HTR-8/SVneo (cell line): ENCODE results near the gene FOXF1.

Source experiments
- DNase-seq: peaks from one replicate; pipeline ENCODE4 v3.0.0; 2011; ENCODE audit warnings: low spot score, mixed read lengths; ENCODE audit not compliant: insufficient read length
- FAIRE-seq: peaks from 2 replicates; lab custom pipeline; 2011; peaks lifted over from hg19 to GRCh38; lab: Jason Lieb, UNC

FOXF1 gene

DNA sequence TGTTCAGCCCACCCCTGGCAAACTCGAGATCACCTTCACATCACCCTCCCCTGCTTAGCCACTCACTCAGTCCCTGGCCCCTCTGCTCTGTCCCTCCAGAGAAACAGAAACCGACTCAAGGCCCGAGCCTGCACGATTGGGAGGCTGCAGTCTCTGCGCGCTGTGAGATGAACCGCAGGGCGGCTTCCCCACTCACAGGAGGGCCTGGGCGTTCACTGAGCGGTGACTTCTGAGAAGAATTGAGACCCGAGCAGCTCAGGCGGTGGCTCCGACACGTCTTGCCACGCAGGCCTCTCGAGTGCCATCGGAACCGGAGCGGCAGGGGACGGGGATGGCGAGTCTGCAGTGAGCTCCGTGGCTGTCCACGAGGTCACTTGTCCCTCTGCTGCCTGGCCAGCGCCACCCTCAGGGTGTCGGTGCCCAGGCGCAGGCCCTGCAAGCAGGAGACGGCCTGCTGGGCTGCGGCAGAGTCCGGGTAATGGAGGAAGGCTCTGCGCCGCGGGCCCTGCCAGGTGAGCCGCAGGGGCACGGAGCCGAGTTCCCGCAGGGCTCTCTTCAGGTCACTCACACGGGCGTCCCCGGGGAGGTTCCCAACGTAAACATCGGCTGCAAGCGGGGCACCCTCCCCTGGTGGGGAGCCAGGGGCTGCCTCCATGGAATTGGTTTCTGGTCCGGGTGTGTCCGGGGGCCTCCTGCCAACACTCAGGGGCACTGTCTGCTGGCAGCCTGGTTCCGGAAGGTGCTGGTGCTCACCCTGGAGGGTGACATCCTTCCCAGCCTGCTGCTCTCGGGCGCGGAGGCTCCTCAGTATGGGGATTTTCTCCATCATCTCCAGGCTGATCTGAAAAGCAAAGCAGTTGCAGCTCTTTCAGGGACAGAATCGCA, 21.6 kb downstream of the FOXF1 start:
- FAIRE-seq (no peak), DNase-seq (no peak)

DNA sequence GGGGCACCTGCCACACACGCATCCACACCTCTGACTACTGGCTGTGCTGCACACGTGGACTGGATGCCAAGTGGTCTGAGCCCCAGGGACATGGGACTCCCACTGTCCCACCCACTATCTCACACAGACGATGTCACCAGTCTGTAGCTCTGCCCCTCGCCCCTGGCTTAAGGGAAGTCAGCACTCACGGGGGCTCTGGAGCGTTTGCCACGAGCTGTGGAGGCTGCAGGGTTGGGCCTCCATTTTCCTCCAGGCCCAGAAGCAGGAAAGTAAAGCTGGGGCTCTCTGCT, 22.1 kb downstream of the FOXF1 start:
- DNase-seq (no peak), FAIRE-seq (no peak)

DNA sequence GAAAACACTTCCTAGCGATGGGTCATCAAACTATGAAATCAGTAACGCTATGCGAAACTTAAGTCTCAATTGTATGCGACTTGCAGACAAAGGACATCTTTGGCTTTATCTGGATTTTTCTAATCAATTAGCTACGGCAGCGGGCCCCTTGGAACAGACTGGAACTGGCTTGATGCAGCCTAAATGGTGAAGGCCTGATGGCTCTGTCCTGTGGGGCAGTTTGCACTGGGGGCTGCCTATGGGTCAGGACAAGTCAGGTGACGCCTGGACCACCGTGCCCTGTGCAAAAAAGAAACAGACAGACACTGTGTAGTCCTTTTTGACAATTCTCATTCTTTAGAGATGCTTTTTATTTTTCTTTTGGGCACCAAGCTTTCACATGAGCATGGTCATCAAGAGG, 22.7 kb downstream of the FOXF1 start:
- FAIRE-seq: no peak
- DNase-seq: no peak

DNA sequence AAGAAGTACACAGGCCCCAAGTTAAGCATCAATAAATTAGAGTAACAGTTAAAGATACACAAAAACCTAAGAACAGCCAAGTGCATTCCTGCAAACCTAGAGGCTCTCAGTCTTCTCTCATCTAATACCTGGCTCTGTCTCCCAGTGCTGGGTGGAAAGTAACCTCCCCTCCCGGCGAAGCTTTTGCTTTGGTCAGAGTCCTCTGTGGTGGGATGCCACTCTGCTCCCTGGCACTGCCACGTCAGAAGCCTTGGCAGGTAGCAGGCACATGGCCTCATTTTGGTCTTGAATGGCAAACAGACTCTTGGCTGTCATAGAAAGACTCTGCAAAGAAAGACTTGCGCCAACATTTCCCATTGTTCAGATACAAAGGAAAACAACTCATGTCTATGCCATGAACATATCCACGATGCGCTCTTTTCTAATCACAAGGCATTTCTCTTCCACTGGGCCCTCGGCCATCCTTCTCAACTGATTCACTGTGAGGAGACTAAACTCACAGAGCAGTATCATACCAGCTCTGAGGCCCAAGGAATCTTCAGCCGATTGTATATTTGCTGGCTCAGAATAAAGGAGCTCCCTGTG, 23.5 kb downstream of the FOXF1 start:
- DNase-seq: no peak
- peak; percentile 4 for FAIRE-seq

DNA sequence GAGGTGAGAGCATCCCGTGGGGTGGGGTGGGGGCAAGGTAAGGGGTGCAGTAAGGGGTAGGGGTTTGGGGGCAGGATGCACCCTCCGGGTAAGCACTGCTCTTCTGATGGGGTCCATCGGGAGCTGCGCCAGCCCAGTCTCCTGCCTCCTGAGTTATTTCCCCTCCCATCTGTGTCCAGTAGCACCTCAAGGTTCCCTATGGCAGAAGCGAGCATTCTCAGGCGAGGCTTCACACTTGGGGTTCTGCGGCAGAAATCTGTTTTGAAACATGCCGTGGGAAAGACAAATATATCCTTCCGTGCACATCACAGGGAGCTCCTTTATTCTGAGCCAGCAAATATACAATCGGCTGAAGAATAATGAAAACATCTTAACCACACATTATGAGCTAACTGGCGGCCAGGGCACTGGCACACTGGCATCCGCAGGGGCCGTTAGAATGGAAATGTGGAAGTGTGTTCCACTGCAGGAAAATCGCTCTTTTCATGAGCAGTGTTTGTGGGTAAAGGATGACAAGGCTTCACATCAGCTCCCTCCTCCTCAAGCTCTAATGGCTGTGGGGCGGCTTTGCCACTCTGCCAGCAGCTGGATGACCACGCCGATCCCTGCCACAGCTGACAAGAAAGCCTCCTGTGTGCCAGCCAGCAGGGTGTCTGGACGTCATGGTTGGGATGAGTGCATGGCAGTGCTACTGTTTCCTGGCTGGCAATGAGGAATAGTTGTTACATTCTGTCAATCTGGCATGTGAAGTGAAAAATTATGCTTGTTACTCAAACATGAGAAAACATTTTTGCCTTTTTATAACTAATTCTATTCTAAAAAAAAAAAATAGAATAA, 24.7 kb downstream of the FOXF1 start:
- FAIRE-seq (no peak), DNase-seq (no peak)

DNA sequence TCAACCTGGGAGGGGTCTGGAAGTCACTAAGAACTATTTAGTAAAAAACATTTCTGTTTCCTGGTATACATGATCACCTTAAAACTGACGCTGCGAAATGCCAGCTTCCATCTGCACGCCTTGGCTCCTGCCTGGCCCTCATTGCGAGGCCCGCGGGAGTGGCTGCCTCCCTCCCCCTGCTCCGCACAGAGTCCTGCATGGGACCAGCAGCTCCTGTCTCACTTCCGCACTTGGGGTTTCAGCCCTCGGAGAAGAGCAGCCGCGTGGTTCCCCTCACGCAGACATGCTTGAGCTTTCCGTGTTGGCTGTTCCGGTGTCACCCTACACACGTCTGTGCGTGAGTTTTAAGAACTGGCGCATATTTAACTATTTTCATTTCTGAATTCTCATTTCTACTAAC, 26.3 kb downstream of the FOXF1 start:
- no peak for DNase-seq
- no peak for FAIRE-seq

DNA sequence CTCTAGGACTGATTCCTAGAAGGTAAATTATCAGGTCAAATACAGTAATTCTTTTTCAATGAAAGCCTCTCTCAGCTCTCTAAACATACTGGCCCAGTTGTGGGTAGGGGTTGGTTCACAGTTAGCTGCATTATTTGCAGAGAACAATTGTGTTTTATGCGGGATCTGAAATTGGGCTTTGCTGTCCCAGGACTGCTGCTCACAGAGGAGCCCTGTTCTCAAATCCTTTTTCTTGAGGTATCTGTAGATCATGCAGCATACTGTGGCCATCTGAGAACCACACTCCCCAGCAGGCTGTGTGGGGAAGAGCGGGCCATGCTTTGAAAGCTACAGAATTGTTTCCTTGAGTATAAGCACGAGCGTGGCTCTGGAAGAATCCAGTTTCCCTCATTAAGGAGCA, 27.2 kb downstream of the FOXF1 start:
- DNase-seq (no peak), FAIRE-seq (no peak)

DNA sequence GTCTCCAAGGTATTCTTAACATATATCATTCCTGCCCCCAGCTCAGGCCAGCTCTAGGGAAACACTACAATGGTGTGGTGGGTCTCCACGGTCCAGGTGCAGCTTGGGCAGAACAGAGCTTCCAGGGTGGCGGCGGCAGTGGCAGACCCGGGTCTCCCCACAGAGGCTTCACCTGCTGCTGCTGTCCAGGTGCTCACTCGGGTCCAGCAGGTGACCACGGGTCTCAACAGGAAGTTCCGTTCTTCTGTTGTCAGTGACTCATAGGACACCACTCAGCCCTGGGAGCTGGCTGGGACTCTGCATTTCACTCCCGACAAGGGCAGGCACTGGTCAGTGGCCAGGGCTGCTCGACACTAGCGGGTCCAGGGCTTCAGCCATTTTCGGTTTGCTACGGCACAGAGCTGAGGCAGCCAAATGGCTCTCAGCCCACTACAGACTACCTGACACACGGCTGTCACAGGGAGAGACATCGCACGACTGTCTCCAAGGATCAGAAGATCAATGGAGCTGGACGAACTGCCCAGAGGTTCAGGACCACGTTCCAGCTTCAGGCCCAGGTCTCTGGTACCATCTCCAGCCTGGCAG, 28.0 kb downstream of the FOXF1 start:
- DNase-seq: no peak
- FAIRE-seq: no peak

DNA sequence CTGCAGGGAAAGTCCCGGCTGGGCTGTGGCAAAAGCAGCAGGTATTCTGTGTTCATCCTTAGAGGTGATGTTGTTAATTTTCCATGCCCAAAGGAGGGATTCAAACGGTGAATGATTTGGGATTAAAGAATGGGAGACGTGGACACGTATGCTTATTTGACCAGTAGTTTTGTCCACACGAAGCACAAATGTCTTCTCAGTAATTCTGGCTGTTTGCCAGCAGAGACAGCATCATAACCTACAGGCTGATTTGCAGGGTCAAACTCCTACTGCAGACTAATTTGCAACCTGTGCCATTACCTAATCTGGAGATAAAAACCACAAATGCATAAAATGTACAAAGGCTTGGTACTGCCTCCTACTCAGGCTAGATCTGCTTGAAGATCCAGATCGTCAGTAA, 30.6 kb downstream of the FOXF1 start:
- DNase-seq (no peak), FAIRE-seq (peak; percentile 42)

DNA sequence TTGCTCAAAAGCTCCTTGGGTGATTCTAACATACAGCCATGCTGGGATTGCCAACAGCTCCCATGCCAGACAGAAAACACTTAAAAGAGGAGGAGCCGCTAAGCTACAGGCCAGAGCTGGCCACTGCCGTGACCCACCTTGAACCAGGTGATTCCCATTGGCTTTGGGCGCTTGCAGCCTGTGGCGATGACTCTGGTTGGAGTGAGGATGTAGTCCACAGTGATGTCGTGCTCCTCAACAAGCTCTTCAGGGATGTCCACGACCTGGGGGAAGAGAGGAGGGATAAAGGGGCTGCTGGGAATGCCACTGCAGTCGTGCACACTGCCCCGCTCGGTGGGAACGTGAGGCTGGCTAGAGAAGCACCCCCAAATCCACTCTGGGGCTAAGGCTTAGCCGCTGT, 31.2 kb downstream of the FOXF1 start:
- DNase-seq (no peak), FAIRE-seq (peak; percentile 40)

DNA sequence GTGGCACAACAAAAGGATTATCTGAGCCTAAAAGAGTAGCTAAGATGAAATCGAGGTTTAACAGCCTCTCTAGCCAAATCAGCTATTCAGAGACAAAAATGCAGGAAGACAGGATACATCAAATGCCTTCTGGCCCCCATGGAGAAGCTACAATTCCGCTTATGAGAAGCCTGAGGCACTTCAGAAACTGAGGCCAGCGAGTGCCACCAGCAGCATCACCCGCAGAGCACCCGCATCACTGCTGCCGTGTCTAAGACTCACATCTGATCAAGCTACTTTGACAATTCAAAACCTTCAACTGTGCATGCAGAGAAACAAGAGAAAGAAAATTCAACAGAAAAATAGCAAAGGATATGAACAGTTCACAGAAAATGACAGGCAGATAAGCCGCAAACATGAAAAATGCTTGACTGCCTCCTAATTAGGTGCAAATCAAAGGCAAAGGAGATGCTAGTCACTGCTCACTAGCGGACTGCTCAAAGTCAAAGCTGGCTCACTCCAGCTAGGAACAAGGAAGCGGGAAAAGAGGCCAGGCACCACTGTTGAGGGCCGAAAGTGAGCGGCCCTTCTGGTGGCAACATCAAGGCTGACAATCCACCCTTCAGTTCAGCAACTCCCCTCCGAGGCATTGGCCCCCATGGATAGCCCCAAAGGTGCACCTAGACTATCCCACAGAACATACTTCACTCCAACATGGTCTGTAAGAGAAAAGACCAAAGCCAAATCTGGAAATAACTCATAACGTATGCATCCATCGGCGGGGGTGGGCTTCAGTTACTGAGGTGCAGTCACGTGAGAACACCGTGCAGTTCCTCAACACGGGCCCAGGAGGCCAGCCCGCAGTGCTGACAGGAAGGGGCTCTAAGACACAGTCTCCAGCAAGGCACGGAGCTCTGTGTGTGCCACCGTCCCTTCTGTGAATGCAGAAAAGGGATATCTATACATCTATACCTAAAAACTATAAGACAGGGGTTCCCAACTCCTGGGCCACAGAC, 32.7 kb downstream of the FOXF1 start:
- FAIRE-seq (no peak), DNase-seq (no peak)

DNA sequence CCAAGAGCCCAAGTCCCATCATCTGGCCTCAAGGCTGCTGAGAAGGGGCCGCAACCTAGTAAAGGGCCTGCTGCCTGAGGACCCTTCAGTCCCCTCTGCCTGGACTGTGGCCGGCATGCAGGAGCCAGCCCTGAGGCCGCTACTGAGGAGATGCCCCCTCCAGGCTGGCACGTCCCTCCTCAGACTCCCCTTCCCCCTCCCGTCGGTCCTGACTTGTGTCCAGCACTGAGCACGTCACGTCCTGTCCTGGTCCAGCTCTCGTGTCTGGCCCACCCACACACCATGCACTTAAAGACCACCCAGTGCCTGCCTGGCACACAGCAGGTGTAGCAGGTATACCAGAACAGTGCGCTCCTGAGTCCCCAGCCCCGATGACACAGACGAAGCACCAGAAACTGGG, 35.2 kb downstream of the FOXF1 start:
- FAIRE-seq (no peak), DNase-seq (no peak)

DNA sequence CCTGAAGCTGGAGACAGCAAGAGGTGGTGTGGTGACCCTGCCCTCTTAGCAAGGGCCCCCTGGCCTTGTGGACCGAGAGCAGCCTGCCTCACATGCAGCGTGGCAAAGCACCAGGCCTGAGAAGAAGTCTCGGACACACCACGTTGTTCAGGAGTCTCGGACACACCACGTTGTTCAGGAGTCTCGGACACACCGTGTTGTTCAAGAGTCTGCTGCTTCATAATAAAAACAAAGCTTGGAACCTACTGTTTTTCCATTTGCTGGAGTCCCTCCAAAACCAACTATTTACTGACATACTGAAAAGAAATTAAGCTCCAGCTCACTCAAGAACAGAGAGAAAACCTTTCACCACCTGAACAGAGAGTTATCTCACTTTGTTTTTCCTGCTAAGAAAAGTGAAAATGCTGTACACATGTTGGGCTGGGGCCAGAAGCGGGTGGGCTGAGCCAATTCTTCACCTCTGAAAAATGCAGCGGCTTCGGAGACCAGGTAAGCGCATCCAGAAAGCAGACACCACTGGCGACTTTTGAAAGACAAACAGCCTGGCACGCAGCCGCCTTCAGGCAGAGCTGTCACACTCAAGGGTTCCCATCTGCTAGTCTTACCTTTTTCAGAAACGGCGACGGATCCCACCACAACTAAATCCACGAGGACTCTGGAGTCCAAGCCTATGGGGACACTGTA, 35.8 kb downstream of the FOXF1 start:
- DNase-seq: no peak
- FAIRE-seq: no peak

DNA sequence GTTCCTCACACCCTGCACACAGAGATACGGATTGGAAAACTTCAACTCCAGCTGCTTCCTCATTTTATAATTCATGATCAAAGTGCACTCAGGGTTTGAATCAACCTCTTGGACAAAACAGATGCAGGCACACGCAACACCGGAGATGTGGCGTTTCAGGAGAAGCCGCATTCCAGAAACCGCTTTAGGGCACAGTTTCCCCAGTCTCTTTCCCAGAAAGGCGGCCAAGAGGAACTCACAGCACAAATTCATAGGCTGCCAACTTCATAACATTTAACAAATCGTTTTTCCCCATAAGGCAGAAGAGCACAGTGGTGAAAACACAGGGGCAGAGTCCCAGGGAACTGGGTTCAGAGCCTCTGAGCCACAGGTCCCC, 36.3 kb downstream of the FOXF1 start:
- DNase-seq: no peak
- no peak for FAIRE-seq

DNA sequence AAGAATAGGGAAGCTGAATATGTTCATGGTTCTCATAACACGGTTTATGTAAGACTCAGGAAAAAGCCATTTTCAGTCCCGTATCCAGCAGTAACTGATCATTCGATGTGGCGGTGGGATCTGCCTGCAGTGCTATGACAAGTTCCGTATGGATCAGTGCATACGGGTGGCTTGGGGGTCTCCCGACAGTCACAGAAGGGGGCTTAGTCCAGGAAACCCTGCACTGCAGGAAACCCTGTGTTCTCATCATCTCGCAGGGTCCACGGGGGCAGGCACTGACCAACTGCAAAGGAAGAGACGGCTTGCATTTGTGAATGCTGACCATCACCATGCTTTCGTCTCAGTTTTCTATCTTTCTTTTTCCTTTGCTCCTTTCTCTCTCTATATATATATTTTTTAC, 37.0 kb downstream of the FOXF1 start:
- DNase-seq (no peak), FAIRE-seq (peak; percentile 4)

DNA sequence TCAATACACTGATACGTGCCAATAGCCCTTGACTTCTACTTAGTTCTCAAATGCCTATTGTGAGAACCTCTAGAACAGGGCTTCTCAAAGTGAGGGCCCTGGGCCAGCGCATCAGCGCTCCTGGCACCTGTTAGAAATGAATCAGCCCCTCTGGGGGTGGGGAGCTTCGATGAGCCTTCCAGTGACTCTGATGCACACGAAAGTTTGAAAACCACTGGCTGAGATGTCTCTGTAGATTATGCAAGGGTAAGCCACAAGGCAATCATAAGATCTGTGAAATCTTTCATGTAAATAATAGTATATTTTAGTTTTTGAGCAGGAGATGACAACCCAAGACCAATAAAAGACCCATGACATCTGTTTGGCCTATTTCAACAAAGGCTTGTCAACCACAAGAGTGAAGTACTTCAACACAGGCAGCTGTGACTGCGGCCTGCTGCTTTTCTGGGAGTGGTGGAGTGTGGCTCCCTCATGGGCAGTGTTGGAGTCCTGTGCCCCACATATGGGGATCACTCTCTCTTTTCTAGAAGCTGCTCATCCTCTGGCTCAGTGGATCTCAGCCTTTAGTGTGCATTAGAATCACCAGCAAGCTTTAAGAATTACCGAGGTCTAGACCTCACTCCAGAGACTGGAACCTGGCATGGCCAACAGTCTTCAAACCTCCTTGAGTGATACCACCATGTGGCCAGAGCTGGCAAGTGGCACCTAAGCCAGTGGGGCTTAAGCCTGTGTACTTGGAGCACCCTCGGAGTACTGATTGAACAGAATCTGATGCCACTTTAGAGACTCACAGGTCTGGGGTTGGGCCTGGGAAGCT, 39.0 kb downstream of the FOXF1 start:
- DNase-seq (no peak), FAIRE-seq (no peak)

DNA sequence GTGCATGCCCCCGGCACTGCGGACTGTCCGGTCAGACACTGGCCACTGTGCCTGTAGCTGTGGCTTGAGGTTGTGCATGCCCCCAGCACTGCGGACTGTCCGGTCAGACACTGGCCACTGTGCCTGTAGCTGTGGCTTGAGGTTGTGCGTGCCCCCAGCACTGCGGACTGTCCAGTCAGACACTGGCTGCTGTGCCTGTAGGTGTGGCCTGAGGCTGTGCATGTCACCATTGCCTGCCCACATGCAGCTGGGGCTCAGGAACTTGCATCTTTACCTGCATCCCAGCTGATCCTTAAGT, 39.5 kb downstream of the FOXF1 start:
- no peak for DNase-seq
- FAIRE-seq: peak; percentile 42

DNA sequence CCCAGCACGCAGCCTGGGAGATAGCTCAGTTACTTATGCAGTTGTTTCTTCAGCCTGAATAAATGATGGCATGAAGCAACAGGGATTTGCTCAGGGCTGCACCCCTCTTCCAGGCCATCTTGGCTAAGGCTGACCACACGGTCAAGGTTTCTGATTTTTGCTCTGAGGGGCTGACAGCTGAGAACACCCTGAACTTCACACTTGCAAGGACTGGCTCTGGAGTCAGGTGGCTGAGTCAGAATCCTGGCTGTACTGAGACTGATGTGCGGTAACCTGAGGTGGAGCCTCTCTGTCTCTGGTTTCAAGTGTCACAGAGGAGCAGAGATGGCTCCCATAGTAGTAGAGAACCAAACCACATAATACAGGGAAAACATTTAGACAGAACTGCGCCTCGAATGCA, 40.0 kb downstream of the FOXF1 start:
- DNase-seq (no peak), FAIRE-seq (no peak)

DNA sequence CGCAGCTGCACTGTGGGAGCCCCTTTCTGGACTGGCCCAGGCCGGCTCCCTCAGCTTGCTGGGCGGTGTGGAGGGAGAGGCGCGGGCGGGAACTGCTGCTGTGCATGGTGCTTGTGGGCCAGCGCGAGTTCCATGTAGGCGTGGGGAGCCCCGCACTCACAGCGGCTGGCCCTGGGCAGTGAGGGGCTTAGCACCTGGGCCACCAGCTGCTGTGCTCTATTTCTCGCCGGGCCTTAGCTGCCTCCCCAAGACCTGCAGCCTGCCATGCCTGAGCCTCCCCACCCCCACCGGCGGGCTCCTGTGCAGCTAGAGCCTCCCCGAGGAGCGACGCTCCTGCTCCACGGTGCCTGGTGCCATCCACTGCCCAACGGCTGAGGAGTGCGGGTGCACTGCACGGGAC, 43.0 kb downstream of the FOXF1 start:
- DNase-seq: no peak
- no peak for FAIRE-seq
